IPS-18c (cell line): ENCODE data around the gene PRKAR1B.

Source experiments
- H3K4me3 ChIP-seq: 2 replicates; pipeline ENCODE4 v1.7.0; 2013; ENCODE audit warnings: low read depth, mild to moderate bottlenecking, low read length, moderate library complexity; ENCODE audit not compliant: insufficient read depth
- H3K9me3 ChIP-seq: one replicate; pipeline ENCODE4 v1.6.1; 2013; ENCODE audit warnings: mild to moderate bottlenecking, low read length, moderate library complexity; ENCODE audit not compliant: control insufficient read depth, insufficient read depth

The PRKAR1B gene

DNA sequence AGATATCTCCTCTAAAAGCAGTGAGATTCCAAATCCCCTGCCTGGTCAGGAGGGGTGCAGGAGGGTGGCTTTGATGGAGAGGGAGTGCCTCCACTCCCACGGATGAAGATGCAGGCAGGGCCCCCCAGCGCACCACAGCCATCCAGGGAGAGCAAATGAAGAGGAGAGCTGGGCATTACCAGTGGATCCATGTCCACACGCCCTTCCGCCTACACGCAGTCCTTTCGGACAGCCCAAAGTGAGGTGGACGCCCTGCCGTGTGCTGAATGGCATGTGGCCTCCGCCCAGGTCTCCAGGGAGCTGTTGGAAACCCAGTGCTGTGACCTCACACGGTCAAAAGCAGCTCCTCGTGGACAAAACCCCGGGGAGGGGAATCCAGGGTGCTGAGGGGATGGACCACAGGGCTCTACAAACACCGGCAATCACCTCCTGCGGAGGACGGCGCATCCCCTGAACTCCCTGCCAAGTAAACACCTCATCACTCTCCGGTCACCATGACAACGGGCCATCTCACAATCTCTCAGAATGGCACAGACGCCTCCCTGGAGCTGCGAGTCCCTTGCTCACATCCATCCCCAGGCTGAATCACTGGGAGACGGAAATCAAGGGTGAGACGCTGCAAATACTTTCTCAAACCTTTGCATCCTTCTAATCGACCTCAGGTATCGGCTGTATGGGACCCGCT, 35.6 kb downstream of the PRKAR1B start:
- H3K9me3 ChIP-seq = no peaks in the 10 kb centered on the region

DNA sequence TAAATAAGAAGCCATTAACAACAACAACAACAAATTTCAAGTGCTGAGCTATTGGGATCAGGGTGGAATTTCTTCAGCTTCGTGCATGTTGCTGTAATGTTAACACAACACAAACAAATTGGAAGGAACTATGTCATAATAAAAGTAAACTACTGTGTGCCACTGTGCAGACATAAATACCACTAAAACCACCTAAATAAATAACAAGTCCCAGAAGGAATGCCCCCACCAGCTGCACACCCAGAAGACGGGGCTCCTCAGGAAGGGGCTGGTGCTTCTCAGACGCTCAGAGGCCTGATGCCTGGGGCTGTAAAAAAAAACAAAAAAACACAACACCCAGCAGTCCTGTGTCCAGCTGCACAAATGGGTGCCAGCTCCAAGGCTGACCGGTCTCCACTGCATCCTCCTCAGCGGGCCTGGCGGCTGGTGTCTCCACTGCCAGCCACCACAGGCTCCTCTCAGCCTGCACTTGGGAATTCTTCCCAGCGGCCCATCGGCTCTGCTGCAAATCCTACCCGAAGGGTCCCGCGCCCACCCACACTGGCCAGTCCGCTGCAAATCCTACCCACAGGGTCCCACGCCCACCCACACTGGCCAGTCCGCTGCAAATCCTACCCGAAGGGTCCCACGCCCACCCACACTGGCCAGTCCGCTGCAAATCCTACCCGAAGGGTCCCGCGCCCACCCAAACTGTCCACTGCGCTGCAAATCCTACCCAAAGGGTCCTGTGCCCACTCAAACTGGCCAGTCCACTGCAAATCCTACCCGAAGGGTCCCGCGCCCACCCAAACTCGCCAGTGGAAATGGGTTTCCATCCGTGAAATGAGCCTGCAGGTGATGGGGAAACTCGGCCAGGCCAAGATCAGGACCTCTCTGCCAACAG, 36.4 kb downstream of the PRKAR1B start:
- no peaks in the 10 kb centered on the region for H3K9me3 ChIP-seq
- no peak overlapping the region for H3K4me3 ChIP-seq

More for the DNA sequence above, 35.6 kb downstream of the PRKAR1B start:
- H3K4me3 ChIP-seq = no peak overlapping the region

DNA sequence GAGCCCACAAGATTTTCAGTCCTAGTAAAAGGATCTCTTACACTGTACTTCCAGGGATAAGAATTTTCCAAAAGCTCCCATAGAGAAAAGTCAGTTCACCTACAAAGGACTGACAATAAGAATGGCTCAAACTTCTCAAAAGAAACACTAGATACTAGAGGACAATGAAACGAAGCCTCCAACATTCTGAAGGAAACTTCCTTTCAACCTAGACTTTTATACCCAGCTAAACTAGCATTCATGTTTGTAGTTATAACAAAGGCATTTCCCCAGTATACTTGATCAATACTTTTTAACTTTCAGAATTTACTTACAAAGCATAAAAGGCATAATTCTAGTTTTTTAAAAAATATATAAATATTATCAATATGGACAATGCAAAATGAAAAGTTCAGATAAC, 41.5 kb downstream of the PRKAR1B start:
- H3K4me3 ChIP-seq = no peak overlapping the region
- no peaks in the 10 kb centered on the region for H3K9me3 ChIP-seq

DNA sequence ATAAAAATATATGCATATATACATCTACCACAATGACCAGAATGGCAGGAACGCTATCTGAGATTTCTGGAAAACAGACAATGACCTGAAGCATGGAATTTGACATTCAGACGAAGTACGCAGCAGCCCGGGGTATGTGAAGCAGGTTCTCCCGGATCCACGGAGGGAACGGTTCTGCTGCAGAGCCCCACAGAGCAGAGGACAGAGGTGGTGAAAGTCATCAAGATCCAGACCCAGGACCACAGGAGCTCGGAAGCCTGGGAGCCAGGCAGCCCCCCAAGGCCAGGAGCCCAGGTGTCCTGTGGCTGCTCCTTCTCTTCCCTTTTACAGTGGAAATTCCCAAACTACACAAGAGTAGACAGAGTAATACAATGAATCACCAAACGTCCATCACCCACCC, 42.7 kb downstream of the PRKAR1B start:
- H3K9me3 ChIP-seq = no peaks in the 10 kb centered on the region
- H3K4me3 ChIP-seq = no peak overlapping the region

DNA sequence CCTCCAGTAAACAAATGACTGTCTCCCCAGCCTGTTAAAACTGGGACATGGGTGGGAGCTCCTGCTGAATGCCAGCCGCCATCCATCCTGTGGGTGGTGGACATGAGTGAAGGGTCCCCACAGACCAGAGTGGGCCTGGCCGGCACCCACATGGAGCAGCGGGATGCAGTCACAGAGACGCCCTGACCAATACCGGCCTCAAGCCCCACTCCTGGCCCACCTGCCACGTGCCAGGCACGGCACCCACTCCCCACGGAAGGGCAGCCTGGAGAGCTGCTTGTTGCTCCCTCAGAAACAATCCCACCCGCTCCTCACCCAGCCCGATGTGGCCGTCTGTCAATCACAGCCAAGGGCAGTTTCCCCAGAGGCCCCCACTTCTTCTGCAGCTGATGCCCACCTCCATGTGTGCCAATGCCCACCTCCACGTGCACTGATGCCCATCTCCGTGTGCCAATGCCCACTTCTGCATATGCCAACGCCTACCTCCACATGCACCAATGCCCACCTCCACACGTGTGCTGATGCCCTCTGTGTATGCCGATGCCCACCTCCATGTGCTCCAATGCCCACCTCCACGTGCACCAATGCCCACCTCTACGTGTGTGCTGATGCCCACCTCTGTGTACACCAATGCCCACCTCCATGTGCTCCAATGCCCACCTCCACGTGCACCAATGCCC, 43.4 kb downstream of the PRKAR1B start:
- no peak overlapping the region; the same call in 1 of the 2 replicates for H3K4me3 ChIP-seq
- no peaks in the 10 kb centered on the region for H3K9me3 ChIP-seq

DNA sequence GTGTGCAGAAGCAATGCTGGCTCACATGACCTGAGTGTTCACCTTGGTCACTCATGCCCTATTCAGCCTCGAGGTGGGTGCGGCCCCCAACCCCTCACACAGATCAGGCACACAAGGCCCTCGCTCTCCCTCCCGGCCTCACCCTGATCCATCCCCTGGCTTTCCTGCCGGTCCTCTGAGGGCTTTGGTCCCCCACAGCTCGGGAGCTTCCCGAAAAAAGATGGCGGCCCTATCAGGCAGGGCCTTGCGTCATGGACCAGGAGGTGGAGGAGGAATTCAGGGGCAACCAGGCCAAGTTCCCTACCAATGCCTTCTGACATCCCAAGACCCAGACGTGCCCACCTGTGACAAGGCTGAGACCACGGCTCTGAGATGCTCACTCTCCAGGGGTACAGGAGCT, 44.3 kb downstream of the PRKAR1B start:
- Histone ChIP-seq H3K4me3 (no peak overlapping the region), H3K9me3 (no peaks in the 10 kb centered on the region)

DNA sequence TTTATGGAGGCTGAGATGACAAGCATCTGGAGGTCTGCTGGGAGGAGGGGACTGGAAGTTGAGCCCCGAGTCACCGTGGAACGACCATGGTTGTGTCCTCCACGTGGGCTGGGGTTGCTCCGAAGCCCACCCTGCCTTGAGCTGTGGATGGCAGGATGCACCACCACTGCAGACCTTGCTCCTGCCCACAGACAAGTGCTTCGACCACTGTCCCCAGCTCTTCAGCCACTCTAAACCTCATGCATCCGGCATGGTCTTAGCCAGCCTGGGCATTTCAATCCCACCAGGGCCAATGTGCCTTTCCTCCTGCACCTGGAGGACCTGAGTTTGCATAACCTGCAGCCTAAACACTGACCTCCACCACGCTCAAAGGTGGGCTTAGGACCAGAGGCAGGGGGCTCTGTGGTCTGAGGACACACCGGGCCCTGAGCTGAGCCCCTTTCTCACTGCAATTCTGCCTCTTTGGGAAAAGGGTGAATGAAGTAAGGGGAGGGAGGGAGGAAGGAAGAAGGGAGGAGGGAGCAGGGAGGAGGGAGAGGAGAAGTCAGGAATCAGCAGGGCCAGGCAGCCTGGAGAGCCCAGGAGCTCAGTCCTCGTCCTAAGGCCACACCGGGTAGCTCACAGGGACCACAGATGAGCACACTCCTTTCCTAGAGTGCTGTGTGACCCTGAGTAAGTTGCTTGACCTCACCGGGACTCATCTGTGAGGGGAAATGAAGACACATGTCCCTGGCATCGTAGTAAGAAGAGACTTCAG, 45.4 kb downstream of the PRKAR1B start:
- H3K4me3 ChIP-seq = no peak overlapping the region
- H3K9me3 ChIP-seq = no peaks in the 10 kb centered on the region

DNA sequence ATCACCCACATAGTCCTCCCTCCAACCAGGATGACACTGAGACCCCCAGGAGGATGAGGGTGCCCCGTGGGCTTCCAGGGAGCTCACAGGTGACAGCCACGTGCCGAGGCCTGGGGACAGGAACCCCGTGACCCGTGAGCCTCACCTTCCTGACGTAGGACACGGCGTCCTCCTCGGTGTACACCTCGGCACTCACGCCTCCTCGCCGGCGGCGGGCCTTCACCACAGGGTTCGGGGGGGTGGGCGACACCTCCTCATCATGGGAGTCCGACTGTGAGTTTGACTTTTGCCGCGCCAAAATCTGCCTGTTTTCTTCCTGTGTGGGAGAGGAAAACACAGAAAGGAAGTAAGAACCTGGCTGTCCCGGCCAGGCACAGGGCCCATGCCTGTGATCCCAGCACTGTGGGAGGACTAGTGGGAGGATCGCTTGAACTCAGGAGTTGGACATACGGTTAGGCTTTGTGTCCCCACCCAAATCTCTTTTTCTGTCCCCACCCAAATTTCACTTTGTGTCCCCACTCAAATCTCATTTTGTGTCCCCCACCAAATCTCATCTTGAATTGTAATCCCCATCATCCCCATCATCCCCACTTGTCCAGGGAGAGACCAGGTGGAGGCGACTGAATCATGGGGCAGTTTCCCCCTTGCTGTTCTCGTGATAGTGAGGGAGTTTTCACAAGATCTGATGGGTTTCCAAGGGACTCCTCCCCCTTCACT, 46.5 kb downstream of the PRKAR1B start:
- no peaks in the 10 kb centered on the region for H3K9me3 ChIP-seq

DNA sequence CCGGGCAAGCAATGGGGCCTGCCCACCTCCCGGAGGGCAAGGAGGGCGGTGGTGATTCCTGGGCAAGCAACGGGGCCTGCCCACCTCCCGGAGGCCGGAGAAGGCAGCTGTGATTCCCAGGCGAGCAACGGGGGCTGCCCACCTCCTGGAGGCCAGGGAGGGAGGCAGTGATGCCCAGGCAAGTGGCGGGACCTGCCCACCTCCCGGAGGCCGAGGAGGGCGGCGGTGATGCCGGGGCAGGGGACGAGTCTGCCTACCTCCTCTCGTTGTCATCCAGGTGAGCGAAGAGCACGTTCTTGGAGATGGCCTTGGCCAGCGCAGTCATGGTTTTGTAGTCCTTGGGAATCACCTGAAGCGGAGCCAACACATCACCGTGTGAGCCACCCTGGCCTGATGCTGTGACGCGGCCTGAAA, 50.1 kb downstream of the PRKAR1B start:
- Histone ChIP-seq H3K4me3 (no peak overlapping the region), H3K9me3 (no peaks in the 10 kb centered on the region)

More for the DNA sequence above, 46.5 kb downstream of the PRKAR1B start:
- no peak overlapping the region for H3K4me3 ChIP-seq

DNA sequence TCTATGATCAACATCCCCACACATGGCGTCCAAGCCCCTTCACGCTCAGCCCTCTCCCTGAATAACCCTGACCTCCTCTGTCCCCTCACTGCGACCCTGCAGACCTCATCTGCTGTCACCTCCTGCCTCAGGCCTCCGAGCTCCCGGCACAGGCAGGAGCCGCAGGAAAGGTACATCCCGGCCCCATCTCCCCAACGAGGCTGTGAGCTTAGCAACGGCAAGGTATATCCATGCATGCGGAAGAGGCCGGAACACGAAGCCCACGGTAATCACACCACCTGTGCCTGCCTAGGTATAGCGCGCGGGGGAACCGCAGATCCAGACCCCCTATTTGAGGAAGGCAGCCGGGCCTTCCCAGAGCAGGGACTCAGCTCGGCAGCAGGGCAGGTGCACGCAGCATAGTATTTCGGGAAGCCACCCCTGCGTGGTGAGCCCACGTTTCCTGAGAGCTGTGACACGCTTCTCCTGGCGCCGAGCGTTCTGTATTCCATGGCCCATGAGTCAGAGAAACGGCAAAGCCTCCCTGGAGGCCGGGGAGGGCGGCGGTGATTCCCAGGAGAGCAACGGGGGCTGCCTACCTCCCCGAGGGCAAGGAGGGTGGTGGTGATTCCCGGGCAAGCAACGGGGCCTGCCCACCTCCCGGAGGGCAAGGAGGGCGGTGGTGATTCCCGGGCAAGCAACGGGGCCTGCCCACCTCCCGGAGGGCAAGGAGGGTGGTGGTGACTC, 50.7 kb downstream of the PRKAR1B start:
- Histone ChIP-seq H3K4me3 (no peak overlapping the region), H3K9me3 (no peaks in the 10 kb centered on the region)

DNA sequence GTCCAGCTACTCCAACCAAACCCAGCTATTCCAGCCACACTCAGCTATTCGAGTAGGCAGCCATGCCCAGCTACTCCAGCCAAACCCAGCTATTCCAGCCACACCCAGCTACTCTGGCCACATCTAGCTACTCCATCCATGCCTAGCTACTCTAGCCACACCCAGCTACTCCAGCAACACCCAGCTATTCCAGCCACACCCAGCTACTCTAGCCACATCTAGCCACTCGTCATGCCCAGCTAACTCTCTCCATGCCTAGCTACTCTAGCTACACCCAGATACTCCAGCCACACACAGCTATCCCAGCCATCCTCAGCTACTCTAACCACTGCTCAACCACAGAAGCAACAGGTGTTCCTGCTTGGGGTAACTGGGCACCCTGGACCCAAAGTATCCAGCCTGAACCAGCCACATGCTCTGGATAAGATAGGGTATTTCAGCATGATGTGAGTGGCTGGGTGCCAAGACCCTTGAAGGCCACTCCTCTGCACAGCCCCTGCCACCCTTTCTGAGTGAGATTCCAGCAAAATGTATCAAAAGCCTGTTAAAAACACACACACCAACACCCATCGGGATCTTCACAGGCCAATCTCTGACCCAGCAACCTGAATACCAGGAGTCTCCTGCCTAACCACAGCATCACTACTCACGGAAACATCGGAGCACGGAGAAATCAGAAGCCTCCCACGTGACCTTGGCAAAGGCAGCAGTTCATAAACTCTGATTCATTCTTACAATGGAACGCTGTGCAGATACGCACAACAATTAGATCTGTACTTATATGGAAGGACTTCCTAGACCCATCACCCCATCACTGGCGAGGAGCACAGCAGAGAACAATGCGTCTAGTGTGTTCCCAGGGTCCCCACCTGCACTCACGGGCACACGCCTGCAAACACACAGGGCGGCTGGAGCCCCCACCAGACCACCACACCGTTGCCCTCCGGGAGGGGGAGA, 52.3 kb downstream of the PRKAR1B start:
- H3K9me3 ChIP-seq = no peaks in the 10 kb centered on the region

DNA sequence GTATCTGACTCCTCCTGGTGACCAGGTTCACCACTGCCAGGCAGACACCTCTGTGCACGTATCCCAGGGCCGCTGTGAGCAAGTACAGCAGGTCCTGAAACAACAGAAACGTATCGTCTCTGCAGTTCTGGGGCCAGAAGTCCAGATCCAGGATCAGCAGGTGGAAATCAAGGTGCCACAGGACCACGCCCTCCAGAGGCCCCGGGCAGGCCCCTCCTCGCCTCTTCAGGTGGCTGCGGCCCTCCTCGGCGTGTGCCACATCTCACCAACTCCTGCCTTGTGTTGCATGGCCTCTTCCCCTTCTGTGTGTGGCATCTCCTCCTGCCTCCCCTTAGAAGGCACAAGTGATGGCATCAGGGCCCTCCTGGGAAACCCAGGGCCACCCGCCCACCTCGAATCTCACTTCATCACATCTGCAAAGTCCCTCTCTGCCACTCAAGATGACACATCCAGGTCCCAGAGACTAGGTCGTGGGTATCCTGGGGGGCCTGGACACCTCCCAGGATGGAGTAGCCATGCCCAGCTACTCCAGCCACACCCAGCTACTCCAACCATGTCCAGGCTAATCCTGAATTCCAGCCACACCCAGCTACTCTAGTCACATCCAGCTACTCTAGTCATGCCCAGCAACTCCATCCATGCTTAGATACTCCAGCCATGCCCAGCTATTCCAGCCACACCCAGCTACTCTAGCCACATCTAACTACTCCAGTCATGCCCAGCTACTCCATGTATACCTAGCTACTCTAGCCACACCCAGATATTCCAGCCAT, 53.2 kb downstream of the PRKAR1B start:
- Histone ChIP-seq H3K4me3 (no peak overlapping the region), H3K9me3 (no peaks in the 10 kb centered on the region)

More for the DNA sequence above, 52.3 kb downstream of the PRKAR1B start:
- H3K4me3 ChIP-seq = no peak overlapping the region

DNA sequence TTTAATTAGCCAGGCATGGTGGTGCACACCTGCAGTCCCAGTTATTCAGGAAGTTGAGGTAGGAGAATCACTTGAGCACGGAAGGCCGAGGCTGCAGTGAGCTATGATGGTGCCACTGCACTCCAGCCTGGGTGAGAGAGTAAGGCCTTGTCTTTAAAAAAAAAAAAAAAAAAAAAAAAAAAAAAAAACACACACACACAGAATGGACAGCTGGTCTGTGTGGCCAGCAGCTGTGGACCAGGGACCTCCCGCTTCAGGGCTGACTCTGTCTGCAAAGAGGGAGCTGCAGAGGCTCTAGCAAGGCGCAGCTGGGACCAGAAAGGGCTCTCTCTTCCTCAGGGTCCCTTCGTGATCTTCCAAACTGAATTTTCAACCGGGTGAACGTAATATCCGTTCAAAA, 54.2 kb downstream of the PRKAR1B start:
- Histone ChIP-seq H3K9me3 (no peaks in the 10 kb centered on the region), H3K4me3 (no peak overlapping the region)

DNA sequence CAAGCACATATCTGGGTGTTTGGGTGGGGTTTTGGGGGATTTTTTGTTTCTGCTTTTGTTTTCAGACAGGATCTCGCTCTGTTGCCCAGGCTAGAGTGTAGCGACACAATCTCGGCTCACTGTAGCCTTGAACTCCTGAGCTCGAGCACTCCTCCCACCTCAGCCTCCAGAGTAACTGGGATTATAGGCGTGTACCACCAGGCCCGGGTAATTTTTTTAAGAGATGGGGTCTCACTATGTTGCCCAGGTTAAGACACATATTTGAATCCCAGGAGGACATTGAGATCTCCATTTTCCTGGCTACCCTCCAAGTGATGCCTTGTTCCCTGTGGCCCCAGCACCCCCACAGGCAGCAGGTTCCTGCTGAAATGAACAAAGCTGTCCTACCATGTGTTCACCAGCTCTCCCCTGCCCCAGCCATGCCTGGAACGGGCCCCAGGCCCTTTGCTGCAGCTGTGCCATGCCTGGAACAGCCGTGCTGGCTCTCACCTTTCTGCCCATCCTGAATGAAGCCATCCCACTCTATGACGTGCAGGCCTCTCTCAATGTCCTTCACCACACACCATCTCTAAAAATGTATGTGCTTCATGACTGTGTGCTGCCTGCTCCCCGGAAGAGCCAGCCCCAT, 55.6 kb downstream of the PRKAR1B start:
- Histone ChIP-seq H3K9me3 (no peaks in the 10 kb centered on the region), H3K4me3 (no peak overlapping the region)
